Stimulated activated CD4-positive, alpha-beta T cell treated with anti-CD3 and anti-CD28 coated beads, Interleukin-4, amount 100 ng/mL, for 24 hours (primary cell): ENCODE data around the gene SEC61A2.
A peak's percentile ranks its signal among the peaks of the same experiment; 100 is the strongest.

Experiments used
- DNase-seq: peaks from one replicate; pipeline ENCODE4 v3.0.0-alpha.2; 2020

Gene SEC61A2

DNA sequence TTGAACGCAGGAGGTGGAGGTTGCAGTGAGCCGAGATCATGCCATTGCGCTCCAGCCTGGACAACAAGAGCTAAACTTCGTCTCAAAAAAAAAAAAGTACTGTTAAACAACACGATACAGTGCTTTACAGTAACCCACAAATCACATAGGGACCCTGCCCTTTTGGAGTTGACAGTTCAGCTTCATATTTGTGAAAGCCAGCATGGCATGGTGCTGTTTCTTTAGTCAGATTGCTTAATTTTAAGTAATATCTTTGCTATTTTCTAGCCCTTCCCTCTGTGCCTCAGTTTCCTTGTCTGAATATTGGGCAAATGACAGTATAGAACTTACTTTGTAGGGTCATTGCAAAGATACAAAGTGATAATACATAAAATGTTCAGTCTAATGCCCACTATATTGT, 71.4 kb downstream of the SEC61A2 start:
- no peak for DNase-seq

DNA sequence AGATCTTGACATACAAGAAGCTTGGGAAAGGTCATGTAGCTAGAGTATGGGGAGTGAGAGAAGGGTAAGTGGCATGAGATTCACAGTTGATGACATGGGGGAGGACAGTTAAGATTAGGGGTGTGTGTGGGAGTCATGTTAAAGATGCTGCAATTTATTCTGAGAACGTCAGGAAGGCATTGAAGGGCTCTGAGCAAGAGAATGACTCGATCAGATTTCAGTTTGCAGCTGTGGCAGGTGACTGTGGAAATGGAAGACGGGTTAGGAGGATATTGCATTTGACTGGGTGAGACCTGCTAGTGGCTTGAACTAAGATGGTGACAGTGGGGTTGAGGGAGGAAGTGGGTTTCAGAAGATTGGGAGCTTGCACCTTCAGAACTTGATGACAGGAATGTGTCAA, 72.1 kb downstream of the SEC61A2 start:
- DNase-seq: no peak

DNA sequence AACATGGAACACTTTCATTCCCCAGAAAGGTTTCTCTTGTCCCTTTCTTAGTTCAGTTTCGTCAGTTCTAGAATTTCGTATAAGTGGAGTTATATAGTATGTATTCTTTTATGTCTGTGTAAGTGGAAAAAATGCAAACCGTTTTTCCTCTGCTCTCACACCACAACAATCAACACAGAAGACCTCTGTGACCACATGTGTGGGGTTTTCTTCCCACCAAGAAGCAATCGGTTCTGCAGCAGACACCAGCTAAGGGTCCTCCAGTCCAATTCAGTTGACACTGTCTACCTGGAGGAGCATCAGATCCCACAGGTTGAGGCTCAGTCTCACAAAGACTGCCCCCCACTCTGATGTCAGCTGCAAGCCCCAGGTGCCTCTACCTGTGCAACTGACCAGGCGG, 72.7 kb downstream of the SEC61A2 start:
- DNase-seq: no peak

DNA sequence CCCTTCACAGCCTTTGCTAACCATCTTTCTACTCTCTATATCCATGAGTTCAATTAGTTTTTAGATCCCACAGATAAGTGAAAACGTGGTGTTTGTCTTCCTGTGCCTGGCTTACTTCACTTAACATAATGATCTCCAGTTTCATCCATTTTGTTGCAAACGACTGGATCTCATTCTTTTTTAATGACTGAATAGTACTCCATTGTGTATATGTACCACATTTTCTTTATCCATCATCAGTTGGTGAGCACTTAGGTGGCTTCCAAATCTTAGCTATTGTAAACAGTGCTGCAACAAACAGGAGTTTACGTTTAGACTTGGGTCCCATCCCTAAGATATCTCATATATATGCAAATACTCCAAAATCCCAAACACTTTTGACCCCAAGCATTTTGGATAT, 75.6 kb downstream of the SEC61A2 start:
- no peak for DNase-seq

DNA sequence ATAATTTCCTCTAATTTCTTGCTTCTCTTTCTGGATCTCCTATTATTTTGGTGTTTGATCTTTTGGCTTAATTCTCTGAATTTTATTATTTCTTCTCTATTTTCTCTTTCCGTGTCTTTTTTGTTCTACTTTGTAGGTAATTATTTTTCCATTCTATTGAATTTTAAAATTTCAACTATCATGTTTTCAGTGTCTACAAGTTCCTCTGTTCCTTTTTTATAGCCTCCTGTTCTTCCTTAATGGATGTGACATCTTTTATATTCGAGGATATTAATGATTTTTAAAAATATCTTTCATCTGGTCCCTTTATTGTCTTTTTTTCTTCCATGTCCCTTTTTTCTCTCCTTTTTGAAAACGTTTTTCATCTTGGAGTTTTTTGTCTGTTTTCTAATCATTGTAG, 77.6 kb downstream of the SEC61A2 start:
- DNase-seq: no peak

DNA sequence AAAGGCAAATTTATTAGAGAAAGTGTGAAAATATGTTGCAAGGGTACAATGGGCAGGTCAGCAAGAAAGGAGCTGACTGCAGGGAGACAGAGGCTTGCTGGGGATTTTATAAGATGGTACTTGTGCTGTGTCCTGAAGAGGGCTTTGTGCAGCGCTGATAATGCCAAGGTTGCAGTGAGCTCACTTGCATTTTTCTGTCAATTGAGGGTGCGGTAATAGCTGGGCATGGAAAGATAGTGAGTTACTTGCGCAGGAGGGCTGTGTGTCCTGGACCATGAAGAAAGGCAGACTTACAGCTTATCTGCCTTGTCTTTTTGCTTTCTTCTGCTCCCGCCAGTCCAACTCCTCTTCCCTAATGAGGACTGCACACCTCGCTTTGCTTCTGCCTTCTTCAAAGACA, 79.0 kb downstream of the SEC61A2 start:
- no peak for DNase-seq

DNA sequence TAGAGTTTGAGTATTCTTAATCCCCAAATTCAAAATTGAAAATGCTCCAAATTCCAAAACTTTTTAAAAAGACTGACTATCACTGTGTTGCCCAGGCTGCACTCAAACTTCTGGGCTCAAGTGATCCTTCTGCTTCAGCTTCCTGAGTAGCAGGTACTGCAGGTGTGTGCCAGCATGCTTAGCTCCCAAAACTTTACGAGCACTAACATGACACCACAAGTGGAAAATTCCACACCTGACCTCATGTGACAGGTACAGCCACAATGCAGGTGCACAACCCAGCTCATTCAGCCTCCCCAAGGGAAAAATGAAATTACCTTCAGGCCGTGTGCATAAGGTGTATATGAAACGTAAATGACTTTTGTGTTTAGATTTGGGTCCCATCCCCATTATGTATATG, 83.0 kb downstream of the SEC61A2 start:
- no peak for DNase-seq

DNA sequence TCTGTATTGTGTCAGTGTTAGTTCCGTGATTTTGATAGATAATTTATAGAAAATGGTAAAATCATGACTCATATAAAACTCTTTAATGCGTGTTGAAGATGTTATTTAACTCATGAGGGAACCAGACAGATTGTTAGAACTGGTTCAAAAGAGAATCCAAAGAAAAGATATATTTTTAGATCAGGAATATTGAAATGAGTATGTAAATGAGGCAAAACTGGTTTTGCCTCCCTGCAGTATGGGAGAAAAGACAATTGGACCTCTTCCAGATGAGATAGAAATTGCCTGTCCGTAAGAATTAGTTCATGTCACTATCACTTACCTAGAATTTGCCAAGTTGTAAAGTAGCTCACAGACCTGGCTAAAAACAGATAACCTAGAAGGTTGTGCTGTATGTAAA, 84.1 kb downstream of the SEC61A2 start:
- no peak for DNase-seq

DNA sequence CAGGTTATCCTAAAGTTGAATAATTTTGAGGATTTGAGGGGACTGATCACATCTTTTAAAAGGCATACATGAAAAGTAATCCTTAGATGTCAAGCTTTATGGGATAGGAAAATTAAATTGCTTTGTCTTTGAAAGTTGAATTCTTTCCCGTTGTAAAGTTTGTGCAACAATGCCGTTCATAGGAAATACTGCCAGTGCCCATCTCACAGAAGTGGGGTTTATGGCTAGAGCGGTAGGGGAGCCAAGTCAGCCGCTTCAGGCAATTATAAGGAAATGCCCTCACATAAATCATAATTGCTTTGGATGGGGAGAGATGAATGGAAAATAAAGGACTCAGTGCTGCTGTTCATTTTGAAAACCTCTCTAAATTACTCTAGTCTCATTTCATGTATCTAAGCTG, 84.6 kb downstream of the SEC61A2 start:
- DNase-seq: no peak

DNA sequence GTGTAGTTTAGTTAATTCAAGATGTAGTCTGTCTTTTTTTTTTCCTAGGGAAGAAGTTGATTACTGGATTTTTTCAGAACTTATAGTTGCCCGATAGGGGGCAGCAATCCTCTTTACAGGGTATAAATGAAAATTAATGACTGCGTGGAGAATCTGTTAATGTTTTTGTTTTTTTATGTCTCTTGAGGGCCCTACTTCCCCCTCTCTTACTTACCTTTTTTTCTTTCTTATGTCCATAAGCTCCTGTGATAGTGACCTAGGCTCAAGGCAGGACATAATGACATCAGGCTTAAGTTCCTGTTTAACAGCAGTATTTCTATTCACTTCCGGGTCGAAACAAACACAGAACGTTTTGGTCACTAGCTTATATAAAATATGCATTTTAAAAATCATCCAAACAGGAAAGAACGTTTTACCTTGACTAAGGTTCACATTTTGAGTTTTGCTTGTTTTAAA, 85.3 kb downstream of the SEC61A2 start:
- peak; percentile 57 for DNase-seq
